HG03196 (cell line): ENCODE measurements around the gene GIPC1.
"Not testable (repeated sequence)": the region's sequence is repeated elsewhere in the genome, so short reads cannot be mapped to it uniquely, and the experiment has no call there.

ENCODE experiments used
- ATAC-seq: cut with Tn5 transposase; IDR thresholded peaks from one replicate; pipeline ENCODE4 v1.9.1; 2021; ENCODE audit not compliant: unreplicated experiment

The GIPC1 gene

GRCh38 chr19:14519245-14519859 is 23.4 kb upstream of the GIPC1 start:
- ATAC-seq, result no peak

GRCh38 chr19:14517840-14518505 is 22.0 kb upstream of the GIPC1 start, which contains the start of gene DNAJB1:
Gene DNAJB1 (minus strand): TSS chr19:14518397. CDS start chr19:14518349, 48 bp downstream.
- ATAC-seq, result peak; percentile 61

GRCh38 chr19:14517446-14517839 is 21.5 kb upstream of the GIPC1 start:
- peak; percentile 1 for ATAC-seq

GRCh38 chr19:14516746-14517438 is 21.0 kb upstream of the GIPC1 start:
- no peak for ATAC-seq

- no peak for ATAC-seq
Measured at GRCh38 chr19:14516048-14516534, 20.2 kb upstream of the GIPC1 start.

GRCh38 chr19:14515501-14516047 is 19.6 kb upstream of the GIPC1 start:
- ATAC-seq, result no peak

- no peak for ATAC-seq
Measured at GRCh38 chr19:14514215-14514863, 18.4 kb upstream of the GIPC1 start.

GRCh38 chr19:14512406-14512961 is 16.6 kb upstream of the GIPC1 start:
- no peak for ATAC-seq

- no peak for ATAC-seq
Measured at GRCh38 chr19:14511229-14511593, 15.3 kb upstream of the GIPC1 start.

- ATAC-seq, result no peak
Measured at GRCh38 chr19:14510311-14511228, 14.6 kb upstream of the GIPC1 start.

GRCh38 chr19:14507704-14508542 is 12.0 kb upstream of the GIPC1 start:
- ATAC-seq, result no peak

GRCh38 chr19:14505488-14506239 is 9.7 kb upstream of the GIPC1 start:
- ATAC-seq, result no peak

- ATAC-seq, result not testable (repeated sequence)
Measured at GRCh38 chr19:14504575-14504974, 8.6 kb upstream of the GIPC1 start.

- ATAC-seq, result no peak
Measured at GRCh38 chr19:14503285-14503684, 7.4 kb upstream of the GIPC1 start.

GRCh38 chr19:14502334-14503092 is 6.6 kb upstream of the GIPC1 start:
- no peak for ATAC-seq

- no peak for ATAC-seq
Measured at GRCh38 chr19:14497228-14497921, 1.4 kb upstream of the GIPC1 start.

GRCh38 chr19:14496834-14497227 is 904 bp upstream of the GIPC1 start:
- ATAC-seq, result no peak
